WTC11 (cell line): ENCODE measurements around the gene GHR. TPM values are rescaled to one million over a fixed set of nuclear protein-coding genes. Genes with fewer than 3 reads are reported as not detected.

ENCODE experiments used
- ATAC-seq: fragments of 200-7000 bp; cut with Tn5 transposase; 2 replicates; pipeline ENCODE4 v1.10.0; 2021; ENCODE audit warnings: mild to moderate bottlenecking, moderate library complexity
- CTCF ChIA-PET: fragments of 300-600 bp; sonication (Branson Sonifier 250); formaldehyde crosslinking; loops from one replicate; lab custom pipeline; 2021; ENCODE audit warnings: antibody characterized with exemption; lab: Charles Lee
- POLR2A ChIA-PET: fragments of 350-600 bp; sonication (Branson Sonifier 250); formaldehyde crosslinking; loops from one replicate; lab custom pipeline; 2021; ENCODE audit warnings: antibody characterized with exemption; lab: Charles Lee
- DNase-seq: peaks from one replicate; pipeline ENCODE4 v3.0.0; 2021; ENCODE audit warnings: low spot score
- H3K27ac Mint-ChIP-seq: 2 replicates; pipeline ENCODE4 v1.8.0; 2021; ENCODE audit warnings: mixed read lengths
- H3K27me3 Mint-ChIP-seq: 2 replicates; pipeline ENCODE4 v1.8.0; 2021; ENCODE audit warnings: low read depth, mild to moderate bottlenecking, moderate library complexity, mixed read lengths
- H3K36me3 Mint-ChIP-seq: 2 replicates; pipeline ENCODE4 v1.8.0; 2021; ENCODE audit warnings: mixed read lengths
- H3K4me1 Mint-ChIP-seq: 2 replicates; pipeline ENCODE4 v1.8.0; 2022; ENCODE audit warnings: mixed read lengths
- H3K4me3 Mint-ChIP-seq: 2 replicates; pipeline ENCODE4 v1.8.0; 2021; ENCODE audit warnings: mild to moderate bottlenecking, moderate library complexity, mixed read lengths
- H3K9me3 Mint-ChIP-seq: 2 replicates; pipeline ENCODE4 v1.8.0; 2021; ENCODE audit warnings: mixed read lengths
- AFF4 ChIP-seq: sonication (generic); formaldehyde crosslinking; IDR thresholded peaks from 2 replicates; pipeline ENCODE4 v1.8.1; 2023; ENCODE audit warnings: mild to moderate bottlenecking, missing genetic modification reagents, borderline replicate concordance
- CBFB ChIP-seq: sonication (generic); formaldehyde crosslinking; IDR thresholded peaks from 2 replicates; pipeline ENCODE4 v1.8.1; 2022; ENCODE audit warnings: mild to moderate bottlenecking, low read depth, missing genetic modification reagents
- CDX4 ChIP-seq: fragments of 250-450 bp; sonication (Bioruptor Pico); IDR thresholded peaks from 2 replicates; pipeline ENCODE4 v1.9.0; 2021; ENCODE audit warnings: moderate library complexity, mild to moderate bottlenecking, inconsistent platforms, borderline replicate concordance
- CREB1 ChIP-seq: sonication (generic); formaldehyde crosslinking; IDR thresholded peaks from 2 replicates; pipeline ENCODE4 v1.8.0; 2023; ENCODE audit warnings: mild to moderate bottlenecking, missing genetic modification reagents
- CREM ChIP-seq: sonication (generic); formaldehyde crosslinking; IDR thresholded peaks from 2 replicates; pipeline ENCODE4 v1.8.1; 2022; ENCODE audit warnings: mild to moderate bottlenecking, missing genetic modification reagents, moderate library complexity
- FOXK1 ChIP-seq: sonication (generic); formaldehyde crosslinking; IDR thresholded peaks from 2 replicates; pipeline ENCODE4 v1.8.0; 2022; ENCODE audit warnings: mild to moderate bottlenecking, moderate library complexity, missing genetic modification reagents
- MYBL2 ChIP-seq: sonication (generic); formaldehyde crosslinking; IDR thresholded peaks from 2 replicates; pipeline ENCODE4 v1.8.1; 2023; ENCODE audit warnings: mild to moderate bottlenecking, moderate library complexity, missing genetic modification reagents
- NR2C2 ChIP-seq: sonication (generic); formaldehyde crosslinking; IDR thresholded peaks from 2 replicates; pipeline ENCODE4 v1.8.0; 2022; ENCODE audit warnings: mild to moderate bottlenecking, missing genetic modification reagents
- TEAD1 ChIP-seq: sonication (generic); formaldehyde crosslinking; IDR thresholded peaks from 2 replicates; pipeline ENCODE4 v1.8.0; 2022; ENCODE audit warnings: mild to moderate bottlenecking, missing genetic modification reagents
- ZBTB43 ChIP-seq: sonication (generic); formaldehyde crosslinking; IDR thresholded peaks from 2 replicates; pipeline ENCODE4 v1.8.1; 2023; ENCODE audit warnings: mild to moderate bottlenecking, missing genetic modification reagents
- ZNF121 ChIP-seq: sonication (generic); formaldehyde crosslinking; IDR thresholded peaks from 2 replicates; pipeline ENCODE4 v1.8.0; 2023; ENCODE audit warnings: missing genetic modification reagents
- ZNF512 ChIP-seq: sonication (generic); formaldehyde crosslinking; IDR thresholded peaks from 2 replicates; pipeline ENCODE4 v1.8.1; 2022; ENCODE audit warnings: missing genetic modification reagents, borderline replicate concordance
- total RNA-seq: library from RNA; stranded (reverse); gene quantifications from 3 replicates; pipeline ENCODE4 v1.2.3, GENCODE V29; 2021

GHR gene
- total RNA-seq, 1 experiment from 2014 or later = 0.57 TPM

- no peak for TF ChIP-seq ZBTB43 (CRISPR knock-in tag)
- no peak for TF ChIP-seq CREB1 (CRISPR knock-in tag)
- TF ChIP-seq AFF4 = no peak
- TF ChIP-seq TEAD1 (CRISPR knock-in tag) = no peak
- no peak for TF ChIP-seq CREM (CRISPR knock-in tag)
Observed at GRCh38 chr5:42419294-42419693, 3.9 kb upstream of the GHR start (continued).

GRCh38 chr5:42422656-42423280, 471 bp upstream of the GHR start:
- H3K36me3 Mint-ChIP-seq = peaks cover 4% of the 10 kb centered on the region; the same call in 1 of the 2 replicates
- no peak for DNase-seq
- no peak overlapping the region for H3K27ac Mint-ChIP-seq
- no peak overlapping the region for H3K4me3 Mint-ChIP-seq
- peak; percentile 4 for ATAC-seq
- no peaks in the 10 kb centered on the region; the same call in 1 of the 2 replicates for H3K27me3 Mint-ChIP-seq
- H3K4me1 Mint-ChIP-seq = no peaks in the 10 kb centered on the region
- peaks cover 19% of the 10 kb centered on the region for H3K9me3 Mint-ChIP-seq
- ChIA-PET POLR2A (interaction anchor here (0.6 kb wide), 1 partner anchor 43 kb away, joined by 3 read pairs; no protein-coding TSS in a partner anchor), CTCF (interaction anchor here (0.8 to 4.0 kb wide), 18 partner anchors 10 to 467 kb away, joined by 3 to 45 read pairs (median 4); no protein-coding TSS in a partner anchor)
- TF ChIP-seq CDX4 (CRISPR knock-in tag) = no peak
- TF ChIP-seq NR2C2 = no peak
- TF ChIP-seq AFF4 = no peak
- TF ChIP-seq ZNF121 (CRISPR knock-in tag) = no peak
- TF ChIP-seq CBFB (CRISPR knock-in tag) = no peak
- no peak for TF ChIP-seq ZNF512 (CRISPR knock-in tag)
- TF ChIP-seq MYBL2 = no peak
- no peak for TF ChIP-seq FOXK1 (CRISPR knock-in tag)
